HG03025 (cell line): ENCODE measurements around the gene DNAJB8.

ENCODE experiments used
- ATAC-seq: cut with Tn5 transposase; IDR thresholded peaks from one replicate; pipeline ENCODE4 v1.9.1; 2021; ENCODE audit warnings: mild to moderate bottlenecking, moderate library complexity; ENCODE audit not compliant: unreplicated experiment, low FRiP score

DNAJB8 gene

GRCh38 chr3:128415773-128416577 lies 50.7 kb downstream of the DNAJB8 start:
- no peak for ATAC-seq

GRCh38 chr3:128415200-128415772 lies 51.4 kb downstream of the DNAJB8 start:
- no peak for ATAC-seq

- ATAC-seq, result no peak
Measured at GRCh38 chr3:128413413-128414205, 53.1 kb downstream of the DNAJB8 start.

- no peak for ATAC-seq
Measured at GRCh38 chr3:128413003-128413370, 53.7 kb downstream of the DNAJB8 start.
